ENCODE measurements around the gene RFFL. TPM values are rescaled to one million over a fixed set of nuclear protein-coding genes. Genes with fewer than 3 reads are reported as not detected.

RFFL gene
- total RNA-seq, 5 donors from 2014 or later (not counting 1 experiment from before 2014, with no cell fraction given) = 51.3 to 80.2 (median 74.1) TPM

GRCh38 chr17:35018814-35019213 lies 44.7 kb downstream of the RFFL start:
- ChIA-PET POLR2A (interaction anchor here (0.5 to 0.7 kb wide), 2 partner anchors 40 to 101 kb away, joined by 3 to 4 read pairs; no protein-coding TSS in a partner anchor), CTCF (no interaction called here)
- Mint-ChIP-seq H3K9me3 (no peaks in the 10 kb centered on the region), H3K4me1 (peaks cover 45 to 55% (median 48%) of the 10 kb centered on the region in 3 donors), H3K36me3 (peaks cover 65% of the 10 kb centered on the region), H3K27me3 (no peaks in the 10 kb centered on the region), H3K27ac (peak overlapping the region in 1 of 2 donors; percentile 8), H3K4me3 (no peak overlapping the region)
- Histone ChIP-seq H3K4me1 (ENCODE audit: control insufficient read depth in 1 of 2, extremely low read depth in 1 of 2, insufficient read depth in 2 of 2, low read length in 2 of 2) (peaks cover 21 to 24% of the 10 kb centered on the region in 2 experiments), H3K27ac (ENCODE audit: low read length) (no peak overlapping the region), H3K4me3 (ENCODE audit: control insufficient read depth in 1 of 2, extremely low read depth in 1 of 2, low read length in 1 of 2) (no peak overlapping the region), H3K27me3 (replicated peaks in 1 of 2; ENCODE audit: control insufficient read depth in 2 of 2, extremely low read depth in 1 of 2, insufficient read depth in 2 of 2, low read length in 1 of 2) (no peaks in the 10 kb centered on the region), H3K9me3 (no peaks in the 10 kb centered on the region), H3K36me3 (ENCODE audit: control insufficient read depth in 2 of 2, extremely low read depth in 1 of 2, insufficient read depth in 1 of 2, low read length in 1 of 2) (peaks cover 13 to 76% of the 10 kb centered on the region in 2 donors)
- DNase-seq (no peak), ATAC-seq (replicated peaks in 1 of 4) (no peak)
- WGBS (ENCODE audit: insufficient coverage) = no CpG with 5 or more reads among the region's 2 CpGs

- Histone ChIP-seq H3K4me1 (ENCODE audit: control insufficient read depth in 1 of 2, extremely low read depth in 1 of 2, insufficient read depth in 2 of 2, low read length in 2 of 2) (peaks cover 5 to 9% of the 10 kb centered on the region in 2 experiments), H3K9me3 (no peaks in the 10 kb centered on the region), H3K27me3 (replicated peaks in 1 of 2; ENCODE audit: control insufficient read depth in 2 of 2, extremely low read depth in 1 of 2, insufficient read depth in 2 of 2, low read length in 1 of 2) (no peaks in the 10 kb centered on the region), H3K27ac (ENCODE audit: low read length) (no peak overlapping the region), H3K4me3 (ENCODE audit: control insufficient read depth in 1 of 2, extremely low read depth in 1 of 2, low read length in 1 of 2) (no peak overlapping the region), H3K36me3 (ENCODE audit: control insufficient read depth in 2 of 2, extremely low read depth in 1 of 2, insufficient read depth in 1 of 2, low read length in 1 of 2) (peaks cover 13 to 94% of the 10 kb centered on the region in 2 donors)
- Mint-ChIP-seq H3K9me3 (no peaks in the 10 kb centered on the region), H3K4me1 (peaks cover 28 to 37% (median 30%) of the 10 kb centered on the region in 3 donors), H3K27me3 (no peaks in the 10 kb centered on the region), H3K36me3 (peaks cover 73% of the 10 kb centered on the region), H3K27ac (peak overlapping the region; percentile 22 to 69), H3K4me3 (no peak overlapping the region)
- 100% methylated on average over 3 of the region's 4 CpGs for WGBS (ENCODE audit: insufficient coverage)
- ATAC-seq (replicated peaks in 1 of 4) = no peak
- POLR2A ChIA-PET = no interaction called here
- DNase-seq = no peak
- CTCF ChIA-PET = no interaction called here
Measured at GRCh38 chr17:35017021-35017420, 46.5 kb downstream of the RFFL start.

- CTCF ChIA-PET = no interaction called here
- POLR2A ChIA-PET = no interaction called here
Measured at GRCh38 chr17:35016369-35016768, 47.1 kb downstream of the RFFL start.

GRCh38 chr17:35011671-35012216 lies 51.8 kb downstream of the RFFL start:
- no peak for ATAC-seq (replicated peaks in 1 of 4)
- H3K9me3 Mint-ChIP-seq = no peaks in the 10 kb centered on the region
- Histone ChIP-seq H3K4me3 (ENCODE audit: control insufficient read depth in 1 of 2, extremely low read depth in 1 of 2, low read length in 1 of 2) (no peak overlapping the region), H3K36me3 (ENCODE audit: control insufficient read depth in 2 of 2, extremely low read depth in 1 of 2, insufficient read depth in 1 of 2, low read length in 1 of 2) (peaks cover 7 to 89% of the 10 kb centered on the region in 2 donors), H3K27me3 (replicated peaks in 1 of 2; ENCODE audit: control insufficient read depth in 2 of 2, extremely low read depth in 1 of 2, insufficient read depth in 2 of 2, low read length in 1 of 2) (no peaks in the 10 kb centered on the region), H3K9me3 (no peaks in the 10 kb centered on the region), H3K4me1 (ENCODE audit: control insufficient read depth in 1 of 2, extremely low read depth in 1 of 2, insufficient read depth in 2 of 2, low read length in 2 of 2) (no peaks in the 10 kb centered on the region), H3K27ac (ENCODE audit: low read length) (no peak overlapping the region)
- H3K27me3 Mint-ChIP-seq = no peaks in the 10 kb centered on the region
- no peak overlapping the region for H3K4me3 Mint-ChIP-seq
- H3K4me1 Mint-ChIP-seq = peaks cover 0 to 8% (median 0%) of the 10 kb centered on the region in 3 donors
- CTCF ChIA-PET = interaction anchor here in 1 of 2 donors (1.2 kb wide), 1 partner anchor 51 kb away, joined by 4 read pairs; the partner anchor contains the start of gene RFFL
- H3K27ac Mint-ChIP-seq = peak overlapping the region; percentile 3 to 37
- no peak for DNase-seq
- POLR2A ChIA-PET = no interaction called here
- 98% methylated on average over 5 of the region's 5 CpGs for WGBS (ENCODE audit: insufficient coverage)
- H3K36me3 Mint-ChIP-seq = peaks cover 62% of the 10 kb centered on the region

More at GRCh38 chr17:35016369-35016768, 47.1 kb downstream of the RFFL start:
- peaks cover 77% of the 10 kb centered on the region for H3K36me3 Mint-ChIP-seq
- peaks cover 1 to 4% of the 10 kb centered on the region in 2 experiments for H3K4me1 ChIP-seq (ENCODE audit: control insufficient read depth in 1 of 2, extremely low read depth in 1 of 2, insufficient read depth in 2 of 2, low read length in 2 of 2)
- H3K9me3 ChIP-seq = no peaks in the 10 kb centered on the region
- no peak overlapping the region for H3K4me3 Mint-ChIP-seq
- H3K27ac Mint-ChIP-seq = peak overlapping the region in 1 of 2 donors; percentile 23
- 96% methylated on average over 4 of the region's 4 CpGs for WGBS (ENCODE audit: insufficient coverage)
- H3K27me3 Mint-ChIP-seq = no peaks in the 10 kb centered on the region
- peaks cover 21 to 31% (median 24%) of the 10 kb centered on the region in 3 donors for H3K4me1 Mint-ChIP-seq
- no peak overlapping the region for H3K27ac ChIP-seq (ENCODE audit: low read length)
- DNase-seq = no peak
- ATAC-seq (replicated peaks in 1 of 4) = no peak
- H3K27me3 ChIP-seq (replicated peaks in 1 of 2; ENCODE audit: control insufficient read depth in 2 of 2, extremely low read depth in 1 of 2, insufficient read depth in 2 of 2, low read length in 1 of 2) = no peaks in the 10 kb centered on the region
- peaks cover 13 to 94% of the 10 kb centered on the region in 2 donors for H3K36me3 ChIP-seq (ENCODE audit: control insufficient read depth in 2 of 2, extremely low read depth in 1 of 2, insufficient read depth in 1 of 2, low read length in 1 of 2)
- no peaks in the 10 kb centered on the region for H3K9me3 Mint-ChIP-seq
- no peak overlapping the region for H3K4me3 ChIP-seq (ENCODE audit: control insufficient read depth in 1 of 2, extremely low read depth in 1 of 2, low read length in 1 of 2)

- Mint-ChIP-seq H3K27ac (peak overlapping the region in 1 of 2 donors; percentile 55), H3K27me3 (no peaks in the 10 kb centered on the region), H3K9me3 (no peaks in the 10 kb centered on the region), H3K36me3 (peaks cover 46% of the 10 kb centered on the region), H3K4me1 (peaks cover 0 to 7% (median 0%) of the 10 kb centered on the region in 3 donors), H3K4me3 (no peak overlapping the region)
- ATAC-seq (replicated peaks in 1 of 4) = no peak
- no peaks in the 10 kb centered on the region for H3K9me3 ChIP-seq
- peaks cover under 1 to 76% of the 10 kb centered on the region in 2 donors for H3K36me3 ChIP-seq (ENCODE audit: control insufficient read depth in 2 of 2, extremely low read depth in 1 of 2, insufficient read depth in 1 of 2, low read length in 1 of 2)
- no peak overlapping the region for H3K4me3 ChIP-seq (ENCODE audit: control insufficient read depth in 1 of 2, extremely low read depth in 1 of 2, low read length in 1 of 2)
- DNase-seq = no peak
- ChIA-PET POLR2A (interaction anchor here in 1 of 2 donors (0.7 kb wide), 1 partner anchor 14 kb away, joined by 6 read pairs; no protein-coding TSS in a partner anchor), CTCF (interaction anchor here in 1 of 2 donors (0.6 kb wide), 1 partner anchor 77 kb away, joined by 4 read pairs; no protein-coding TSS in a partner anchor)
- no peaks in the 10 kb centered on the region for H3K27me3 ChIP-seq (replicated peaks in 1 of 2; ENCODE audit: control insufficient read depth in 2 of 2, extremely low read depth in 1 of 2, insufficient read depth in 2 of 2, low read length in 1 of 2)
- no peaks in the 10 kb centered on the region for H3K4me1 ChIP-seq (ENCODE audit: control insufficient read depth in 1 of 2, extremely low read depth in 1 of 2, insufficient read depth in 2 of 2, low read length in 2 of 2)
- WGBS (ENCODE audit: insufficient coverage) = no CpG with 5 or more reads among the region's 3 CpGs
- H3K27ac ChIP-seq (ENCODE audit: low read length) = no peak overlapping the region
Measured at GRCh38 chr17:35010093-35010492, 53.4 kb downstream of the RFFL start.

GRCh38 chr17:35006961-35007360 lies 56.5 kb downstream of the RFFL start:
- peak overlapping the region; percentile 72 for H3K27ac Mint-ChIP-seq
- no peak overlapping the region for H3K4me3 Mint-ChIP-seq
- no CpG with 5 or more reads among the region's 1 CpG for WGBS (ENCODE audit: insufficient coverage)
- DNase-seq (no peak), ATAC-seq (replicated peaks in 1 of 4) (no peak)
- H3K27me3 Mint-ChIP-seq = no peaks in the 10 kb centered on the region
- H3K9me3 ChIP-seq = no peaks in the 10 kb centered on the region
- POLR2A ChIA-PET = no interaction called here
- peaks cover 11 to 58% of the 10 kb centered on the region in 2 donors for H3K36me3 ChIP-seq (ENCODE audit: control insufficient read depth in 2 of 2, extremely low read depth in 1 of 2, insufficient read depth in 1 of 2, low read length in 1 of 2)
- H3K4me1 ChIP-seq (ENCODE audit: control insufficient read depth in 1 of 2, extremely low read depth in 1 of 2, insufficient read depth in 2 of 2, low read length in 2 of 2) = no peaks in the 10 kb centered on the region
- no peaks in the 10 kb centered on the region for H3K27me3 ChIP-seq (replicated peaks in 1 of 2; ENCODE audit: control insufficient read depth in 2 of 2, extremely low read depth in 1 of 2, insufficient read depth in 2 of 2, low read length in 1 of 2)
- no peak overlapping the region for H3K4me3 ChIP-seq (ENCODE audit: control insufficient read depth in 1 of 2, extremely low read depth in 1 of 2, low read length in 1 of 2)
- peaks cover 0 to 7% (median 0%) of the 10 kb centered on the region in 3 donors for H3K4me1 Mint-ChIP-seq
- H3K36me3 Mint-ChIP-seq = peaks cover 46% of the 10 kb centered on the region
- no peaks in the 10 kb centered on the region for H3K9me3 Mint-ChIP-seq
- CTCF ChIA-PET = no interaction called here
- no peak overlapping the region for H3K27ac ChIP-seq (ENCODE audit: low read length)
